Dendritic cell treated with granulocyte-macrophage colony-stimulating factor and Interleukin-4, amounts not matched to agents 40 ng/mL and 50 ng/mL, for 4 days (primary cell): ENCODE data around the gene TMEM158.

Experiments
- H3K27ac Mint-ChIP-seq: one replicate; pipeline ENCODE4 v1.8.0; 2022; ENCODE audit warnings: mild to moderate bottlenecking, mixed read lengths
- H3K27me3 Mint-ChIP-seq: one replicate; pipeline ENCODE4 v1.8.0; 2022; ENCODE audit warnings: mild to moderate bottlenecking, mixed read lengths
- H3K36me3 Mint-ChIP-seq: one replicate; pipeline ENCODE4 v1.8.0; 2022; ENCODE audit warnings: low read depth, mixed read lengths
- H3K4me1 Mint-ChIP-seq: one replicate; pipeline ENCODE4 v1.8.0; 2022; ENCODE audit warnings: low read depth, mixed read lengths
- H3K4me3 Mint-ChIP-seq: one replicate; pipeline ENCODE4 v1.8.0; 2022; ENCODE audit warnings: mild to moderate bottlenecking, moderate library complexity, mixed read lengths
- H3K9me3 Mint-ChIP-seq: one replicate; pipeline ENCODE4 v1.8.0; 2022; ENCODE audit warnings: mixed read lengths
- intact Hi-C: fragments of 100-400 bp; cut with micrococcal nuclease; formaldehyde crosslinking; loops from one replicate; pipeline ENCODE4 v1.15.0; 2022

Gene TMEM158

DNA sequence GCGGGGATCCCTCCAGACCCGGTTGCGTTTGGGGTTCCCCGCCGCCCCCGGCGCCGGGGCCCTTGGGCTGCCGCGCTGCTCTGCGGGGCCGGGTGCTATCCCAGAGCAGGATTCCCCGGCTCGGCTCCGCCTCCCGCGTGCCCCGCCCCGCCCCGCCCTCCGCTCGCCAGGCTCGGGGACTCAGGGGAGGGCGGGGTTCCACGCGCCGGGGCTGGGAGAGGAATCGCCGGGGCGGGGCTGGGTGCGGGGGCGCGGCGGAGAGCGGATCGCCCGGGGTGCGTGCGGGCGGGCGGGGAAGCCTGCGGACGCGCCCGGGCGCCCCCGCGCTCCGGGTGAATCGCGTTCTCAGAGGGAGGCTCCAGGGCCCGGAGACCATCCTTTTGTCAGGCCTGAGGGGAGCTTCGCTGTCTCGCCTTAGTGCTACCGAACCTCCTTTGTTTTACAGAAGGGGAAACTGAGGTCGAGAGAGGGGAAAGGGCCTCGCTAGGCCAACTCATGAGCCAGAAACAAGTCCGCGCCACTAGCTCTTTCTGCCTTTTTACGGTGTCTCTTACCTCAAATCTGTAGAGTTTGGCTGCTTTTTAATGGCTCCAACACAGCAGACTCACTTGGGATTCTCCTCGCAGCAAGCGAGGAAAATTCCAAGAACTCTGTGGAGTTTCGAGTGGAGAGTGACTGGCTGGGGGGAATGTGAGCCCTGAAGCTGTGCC, at the start of gene TMEM158:
TSS of gene TMEM158 (minus strand) at position 82 of the 710 bp plus-strand sequence. CDS start 260 bp downstream, outside the sequence.
- H3K4me3 Mint-ChIP-seq, result peak within 1 kb of the TSS; percentile 82
- H3K4me1 Mint-ChIP-seq, result peaks cover 16% of the 10 kb centered on the region
- intact Hi-C loops, result loop anchor here (5.0 to 10.0 kb wide), 2 partner anchors 189 to 438 kb away; no protein-coding TSS in a partner anchor
- no peaks in the 10 kb centered on the region for H3K36me3 Mint-ChIP-seq
- peaks cover 68% of the 10 kb centered on the region for H3K27me3 Mint-ChIP-seq
- peak within 1 kb of the TSS; percentile 55 for H3K27ac Mint-ChIP-seq
- no peaks in the 10 kb centered on the region for H3K9me3 Mint-ChIP-seq

DNA sequence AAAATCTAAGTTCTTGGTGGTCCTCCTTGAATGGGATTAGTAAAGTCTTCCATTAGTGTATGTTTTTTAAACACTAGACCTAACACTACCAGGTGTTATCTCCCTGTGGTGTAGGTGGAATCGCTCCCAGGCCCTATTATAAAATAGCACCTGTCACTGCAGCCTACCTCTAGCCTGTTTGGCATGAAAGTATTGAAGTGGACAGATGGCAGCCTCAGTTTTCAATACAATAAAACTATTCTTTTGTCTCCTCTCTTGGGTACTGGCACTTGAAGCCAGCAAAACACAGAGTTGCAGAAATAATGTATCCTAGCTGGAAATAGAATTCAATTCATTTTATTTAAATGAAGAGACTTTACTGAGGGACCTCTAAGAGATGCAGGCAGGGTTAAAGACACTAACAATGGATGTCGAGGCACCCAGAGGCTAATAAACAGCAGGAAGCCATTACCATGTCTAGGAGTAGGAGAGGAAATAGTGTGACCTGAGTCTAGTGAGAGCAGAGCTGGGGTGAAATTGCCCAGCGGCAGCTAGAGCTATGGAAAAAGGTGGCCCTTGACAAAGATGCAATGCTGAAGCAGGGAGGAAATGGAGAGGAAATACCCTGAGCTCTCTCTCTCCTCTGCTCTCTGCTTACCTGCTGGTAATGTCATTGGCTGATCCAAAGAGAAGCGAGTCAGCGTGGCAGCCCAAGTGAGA, 49.1 kb upstream of the TMEM158 start:
- no peak overlapping the region for H3K27ac Mint-ChIP-seq
- H3K4me1 Mint-ChIP-seq, result peaks cover 28% of the 10 kb centered on the region
- H3K36me3 Mint-ChIP-seq, result no peaks in the 10 kb centered on the region
- intact Hi-C loops, result no loop called here
- H3K27me3 Mint-ChIP-seq, result peaks cover 3% of the 10 kb centered on the region
- peaks cover 21% of the 10 kb centered on the region for H3K9me3 Mint-ChIP-seq
- no peak overlapping the region for H3K4me3 Mint-ChIP-seq

DNA sequence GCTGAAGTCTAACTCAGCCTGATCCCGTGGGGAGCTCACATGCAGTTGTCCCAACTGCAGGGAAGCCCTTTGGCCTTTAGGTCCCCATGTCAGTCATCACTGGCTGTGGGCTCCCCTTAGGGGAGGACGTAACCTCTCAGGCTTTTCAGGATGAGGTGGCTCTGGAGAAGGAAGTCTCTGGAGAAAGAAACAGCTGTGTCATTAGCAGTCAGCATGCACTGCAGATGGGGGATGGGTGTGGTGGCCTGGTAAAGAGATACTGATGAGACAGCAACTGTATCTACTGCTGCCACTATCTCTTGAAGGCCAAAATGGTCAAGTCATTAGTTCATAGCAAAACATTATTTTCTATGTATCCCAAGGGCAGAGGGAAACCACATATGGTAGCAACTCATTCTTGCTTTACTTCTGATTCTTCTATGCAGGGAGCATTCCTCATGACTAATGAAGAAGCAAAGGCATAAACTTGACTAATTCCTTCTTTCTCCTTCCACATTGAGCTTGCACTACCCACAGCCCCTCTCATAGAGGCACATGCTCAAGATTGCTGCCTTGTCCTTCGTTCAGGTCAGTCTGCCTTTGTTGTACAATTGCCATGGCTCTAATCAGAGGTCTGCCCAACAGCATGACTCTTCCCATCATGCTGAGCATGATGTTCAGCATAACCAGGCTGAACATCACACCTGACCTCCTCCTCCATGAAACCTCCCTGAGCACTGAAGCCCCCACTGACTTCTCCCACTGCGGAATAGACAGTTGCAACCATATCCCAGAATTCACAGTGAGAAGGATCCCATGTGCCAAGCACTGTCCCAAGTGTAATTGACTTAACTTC, 47.8 kb upstream of the TMEM158 start:
- Mint-ChIP-seq H3K27me3 (peaks cover 3% of the 10 kb centered on the region), H3K27ac (peak overlapping the region; percentile 78), H3K4me3 (no peak overlapping the region), H3K9me3 (peaks cover 21% of the 10 kb centered on the region), H3K36me3 (no peaks in the 10 kb centered on the region), H3K4me1 (peaks cover 34% of the 10 kb centered on the region)
- intact Hi-C loops, result no loop called here

- Mint-ChIP-seq H3K27ac (no peak overlapping the region), H3K9me3 (peaks cover 13% of the 10 kb centered on the region), H3K4me1 (peaks cover 34% of the 10 kb centered on the region), H3K36me3 (no peaks in the 10 kb centered on the region), H3K27me3 (peaks cover 2% of the 10 kb centered on the region), H3K4me3 (no peak overlapping the region)
- intact Hi-C loops, result no loop called here
Observed at GRCh38 chr3:45272828-45273470, 46.9 kb upstream of the TMEM158 start.

- peaks cover 34% of the 10 kb centered on the region for H3K4me1 Mint-ChIP-seq
- peaks cover 6% of the 10 kb centered on the region for H3K9me3 Mint-ChIP-seq
- peak overlapping the region; percentile 51 for H3K27ac Mint-ChIP-seq
- peaks cover 2% of the 10 kb centered on the region for H3K27me3 Mint-ChIP-seq
- H3K36me3 Mint-ChIP-seq, result no peaks in the 10 kb centered on the region
- no peak overlapping the region for H3K4me3 Mint-ChIP-seq
- intact Hi-C loops, result no loop called here
Observed at GRCh38 chr3:45272032-45272810, 46.1 kb upstream of the TMEM158 start.

DNA sequence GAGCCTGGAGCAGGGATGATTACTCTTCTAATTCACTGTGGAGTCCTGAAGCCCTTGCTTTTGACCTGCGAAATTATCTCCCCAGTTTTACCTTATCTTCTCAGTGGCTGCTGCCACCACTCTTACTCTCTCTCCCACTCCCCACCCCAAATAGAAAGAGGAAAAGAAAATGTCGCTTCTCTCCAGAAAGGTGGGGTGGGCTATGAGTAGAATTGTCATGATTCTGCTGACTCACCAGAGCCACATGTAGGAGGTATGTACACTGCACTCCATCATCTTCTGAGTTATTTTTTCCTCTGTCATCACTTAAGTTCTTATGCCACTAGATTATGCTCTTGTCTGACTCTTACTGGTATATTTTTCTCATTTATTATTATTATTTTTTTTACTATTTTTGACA, 43.9 kb upstream of the TMEM158 start:
- Mint-ChIP-seq H3K36me3 (no peaks in the 10 kb centered on the region), H3K4me3 (no peak overlapping the region), H3K4me1 (peaks cover 34% of the 10 kb centered on the region), H3K27ac (no peak overlapping the region), H3K27me3 (no peaks in the 10 kb centered on the region), H3K9me3 (no peaks in the 10 kb centered on the region)
- intact Hi-C loops, result no loop called here

DNA sequence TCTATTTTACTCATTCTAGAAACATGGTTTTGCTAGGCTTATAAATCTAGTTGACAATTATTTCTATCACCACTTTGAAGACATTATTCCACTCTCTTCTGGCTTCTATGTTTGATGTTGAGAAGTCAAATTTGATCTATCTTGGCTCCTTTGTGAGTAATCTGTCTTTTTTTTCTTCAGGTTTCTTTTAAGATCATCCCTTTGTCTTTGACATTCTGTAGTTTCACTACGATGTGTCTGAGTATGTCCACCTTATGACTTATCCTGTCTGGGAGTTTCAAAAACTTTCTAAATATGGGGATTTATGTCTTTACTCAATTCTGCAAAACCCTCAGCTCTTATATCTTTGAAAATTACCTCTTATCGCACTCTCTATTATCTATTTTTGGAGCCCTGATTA, 41.0 kb upstream of the TMEM158 start:
- no peaks in the 10 kb centered on the region for H3K36me3 Mint-ChIP-seq
- H3K27ac Mint-ChIP-seq, result no peak overlapping the region
- intact Hi-C loops, result no loop called here
- H3K27me3 Mint-ChIP-seq, result no peaks in the 10 kb centered on the region
- no peak overlapping the region for H3K4me3 Mint-ChIP-seq
- H3K9me3 Mint-ChIP-seq, result no peaks in the 10 kb centered on the region
- H3K4me1 Mint-ChIP-seq, result peaks cover 12% of the 10 kb centered on the region

DNA sequence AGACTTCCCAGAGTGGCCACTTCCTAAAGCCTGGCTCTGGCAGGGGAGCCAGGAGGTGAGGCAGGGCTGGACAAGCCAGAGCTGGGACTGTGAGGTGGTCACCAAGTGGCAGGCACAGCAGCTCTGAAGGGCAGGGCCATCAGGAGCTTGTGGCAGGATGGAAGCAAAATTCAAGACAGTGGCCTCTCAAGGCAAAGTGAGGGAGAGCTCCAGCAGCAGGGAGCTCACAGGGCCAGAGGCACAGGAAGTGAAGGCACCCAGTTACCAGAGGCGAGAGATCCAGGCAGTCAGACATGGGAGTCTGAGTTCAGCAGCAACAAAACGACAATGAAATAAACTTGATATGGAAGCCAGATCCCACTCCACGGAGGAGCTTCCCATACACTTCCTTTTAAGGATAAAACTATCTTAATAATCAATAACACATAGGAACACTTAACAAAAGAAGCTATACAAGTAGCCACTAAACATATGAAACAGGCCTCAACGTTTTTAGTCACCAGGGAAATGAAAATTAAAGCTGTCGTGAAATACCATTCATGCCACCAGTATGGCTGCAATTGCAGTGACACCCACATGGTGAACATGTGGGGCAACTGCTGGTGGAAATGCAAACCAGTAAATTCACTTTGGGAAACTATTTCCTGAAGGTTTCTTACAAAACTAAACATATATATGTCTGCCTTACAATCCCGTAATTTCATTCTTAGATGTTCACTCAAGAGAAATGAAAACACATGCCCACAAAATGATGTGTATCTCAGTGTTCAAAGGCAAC, 35.4 kb upstream of the TMEM158 start:
- Mint-ChIP-seq H3K4me1 (peaks cover 14% of the 10 kb centered on the region), H3K27me3 (no peaks in the 10 kb centered on the region), H3K36me3 (no peaks in the 10 kb centered on the region), H3K27ac (no peak overlapping the region), H3K9me3 (no peaks in the 10 kb centered on the region), H3K4me3 (no peak overlapping the region)
- intact Hi-C loops, result no loop called here

- Mint-ChIP-seq H3K4me3 (no peak overlapping the region), H3K4me1 (peaks cover 14% of the 10 kb centered on the region), H3K27ac (no peak overlapping the region), H3K9me3 (no peaks in the 10 kb centered on the region), H3K27me3 (no peaks in the 10 kb centered on the region), H3K36me3 (no peaks in the 10 kb centered on the region)
- intact Hi-C loops, result no loop called here
Observed at GRCh38 chr3:45259133-45259532, 33.0 kb upstream of the TMEM158 start.

- H3K4me3 Mint-ChIP-seq, result no peak overlapping the region
- intact Hi-C loops, result no loop called here
- no peaks in the 10 kb centered on the region for H3K9me3 Mint-ChIP-seq
- peaks cover 14% of the 10 kb centered on the region for H3K4me1 Mint-ChIP-seq
- no peaks in the 10 kb centered on the region for H3K36me3 Mint-ChIP-seq
- H3K27me3 Mint-ChIP-seq, result no peaks in the 10 kb centered on the region
- H3K27ac Mint-ChIP-seq, result no peak overlapping the region
Observed at GRCh38 chr3:45258317-45258716, 32.2 kb upstream of the TMEM158 start.

GRCh38 chr3:45253316-45253715, 27.2 kb upstream of the TMEM158 start:
- peaks cover 15% of the 10 kb centered on the region for H3K4me1 Mint-ChIP-seq
- H3K4me3 Mint-ChIP-seq, result no peak overlapping the region
- no peaks in the 10 kb centered on the region for H3K36me3 Mint-ChIP-seq
- no peak overlapping the region for H3K27ac Mint-ChIP-seq
- H3K27me3 Mint-ChIP-seq, result no peaks in the 10 kb centered on the region
- intact Hi-C loops, result no loop called here
- H3K9me3 Mint-ChIP-seq, result no peaks in the 10 kb centered on the region

GRCh38 chr3:45252826-45253225, 26.7 kb upstream of the TMEM158 start:
- peaks cover 10% of the 10 kb centered on the region for H3K4me1 Mint-ChIP-seq
- intact Hi-C loops, result no loop called here
- H3K36me3 Mint-ChIP-seq, result no peaks in the 10 kb centered on the region
- no peaks in the 10 kb centered on the region for H3K9me3 Mint-ChIP-seq
- no peak overlapping the region for H3K27ac Mint-ChIP-seq
- H3K4me3 Mint-ChIP-seq, result no peak overlapping the region
- H3K27me3 Mint-ChIP-seq, result no peaks in the 10 kb centered on the region
